Neural cell (in vitro differentiated cells): Measurements from ENCODE around the gene FBP1. TPM values are rescaled to one million over a fixed set of nuclear protein-coding genes. Genes with fewer than 3 reads are reported as not detected.

Source experiments
- H2AFZ ChIP-seq: fragments of 200-600, 300-800 bp; sonication (generic), shearing (Covaris generic); 2 replicates; pipeline ENCODE4 v1.6.0; 2014; ENCODE audit warnings: low read depth, mild to moderate bottlenecking, antibody characterized with exemption, low read length, moderate library complexity
- H3F3A ChIP-seq: fragments of 200-600 bp; shearing (Covaris generic); 2 replicates; pipeline ENCODE4 v1.6.1; 2016; ENCODE audit warnings: mild to moderate bottlenecking, moderate library complexity, mixed read lengths, antibody characterized with exemption, low read length; ENCODE audit not compliant: insufficient read depth, poor library complexity, severe bottlenecking
- H3K27ac ChIP-seq: fragments of 200-600, 300-800 bp; sonication (generic), shearing (Covaris generic); 2 replicates; pipeline ENCODE4 v1.5.1; 2014; ENCODE audit warnings: mild to moderate bottlenecking, low read length, moderate library complexity
- H3K27me3 ChIP-seq: fragments of 300-800, 200-600 bp; sonication (generic), shearing (Covaris generic); 2 replicates; pipeline ENCODE4 v1.6.0; 2014; ENCODE audit warnings: mild to moderate bottlenecking, low read depth, low read length, moderate library complexity; ENCODE audit not compliant: insufficient read depth
- H3K36me3 ChIP-seq: fragments of 300-800, 200-600 bp; sonication (generic), shearing (Covaris generic); 2 replicates; pipeline ENCODE4 v1.5.1; 2014; ENCODE audit warnings: mild to moderate bottlenecking, antibody characterized with exemption, low read length, moderate library complexity; ENCODE audit not compliant: insufficient read depth
- H3K4me2 ChIP-seq: fragments of 300-800, 200-600 bp; sonication (generic), shearing (Covaris generic); 2 replicates; pipeline ENCODE4 v1.6.0; 2014; ENCODE audit warnings: mild to moderate bottlenecking, low read length
- H3K4me3 ChIP-seq: fragments of 300-800, 200-600 bp; sonication (generic), shearing (Covaris generic); 2 replicates; pipeline ENCODE4 v1.5.1; 2014; ENCODE audit warnings: mild to moderate bottlenecking, low read length, moderate library complexity
- H3K79me2 ChIP-seq: fragments of 200-600 bp; shearing (Covaris generic); replicated peaks from 2 replicates; pipeline ENCODE4 v1.6.0; 2014; ENCODE audit warnings: mild to moderate bottlenecking, low read length, moderate library complexity; ENCODE audit not compliant: insufficient read depth
- H3K9ac ChIP-seq: fragments of 300-800, 200-600 bp; sonication (generic), shearing (Covaris generic); 2 replicates; pipeline ENCODE4 v1.6.1; 2016; ENCODE audit warnings: mild to moderate bottlenecking, low read length, mixed read lengths
- H3K9me2 ChIP-seq: fragments of 200-600 bp; shearing (Covaris generic); 2 replicates; pipeline ENCODE4 v1.6.1; 2016; ENCODE audit warnings: mild to moderate bottlenecking, low read length, mixed read lengths; ENCODE audit not compliant: insufficient read depth
- H3K9me3 ChIP-seq: fragments of 200-600, 300-800 bp; sonication (generic), shearing (Covaris generic); 2 replicates; pipeline ENCODE4 v1.6.1; 2016; ENCODE audit warnings: mild to moderate bottlenecking, mixed run types, low read length, moderate library complexity, mixed read lengths
- H4K20me1 ChIP-seq: fragments of 200-600 bp; shearing (Covaris generic); 2 replicates; pipeline ENCODE4 v1.6.1; 2016; ENCODE audit warnings: mild to moderate bottlenecking, mixed run types; ENCODE audit not compliant: insufficient read depth
- EP300 ChIP-seq: fragments of 450-650 bp; conservative IDR thresholded peaks from 2 replicates; pipeline ENCODE4 v1.6.1; 2014; ENCODE audit warnings: antibody characterized with exemption, mild to moderate bottlenecking, moderate library complexity; ENCODE audit not compliant: poor library complexity, severe bottlenecking
- EZH2 ChIP-seq: fragments of 200-600, 300-800 bp; shearing (Covaris generic), sonication (generic); IDR thresholded peaks from 2 replicates; pipeline ENCODE4 v1.6.1; 2014; ENCODE audit warnings: antibody characterized with exemption, low read length, borderline replicate concordance, mild to moderate bottlenecking; ENCODE audit not compliant: insufficient read depth, poor library complexity, severe bottlenecking
- MXI1 ChIP-seq: fragments of 450-650 bp; conservative IDR thresholded peaks from 2 replicates; pipeline ENCODE4 v1.6.1; 2014; ENCODE audit warnings: antibody characterized with exemption, mild to moderate bottlenecking; ENCODE audit not compliant: poor library complexity, severe bottlenecking
- POLR2AphosphoS5 ChIP-seq: IDR thresholded peaks from 2 replicates; pipeline ENCODE4 v1.6.1; 2012
- RAD21 ChIP-seq: fragments of 450-650 bp; conservative IDR thresholded peaks from 2 replicates; pipeline ENCODE4 v1.6.1; 2014; ENCODE audit warnings: antibody characterized with exemption, mild to moderate bottlenecking, moderate library complexity
- SMC3 ChIP-seq: fragments of 450-650 bp; conservative IDR thresholded peaks from 2 replicates; pipeline ENCODE4 v1.6.1; 2014; ENCODE audit warnings: antibody characterized with exemption, mild to moderate bottlenecking, moderate library complexity; ENCODE audit not compliant: poor library complexity
- TAF1 ChIP-seq: IDR thresholded peaks from 2 replicates; pipeline ENCODE4 v1.6.1; 2012; ENCODE audit warnings: low read depth
- polyA plus RNA-seq: library from polyadenylated mRNA; depleted of rRNA; stranded (reverse); fragments of >200 nt; gene quantifications from 2 replicates; pipeline ENCODE4 v1.2.3, GENCODE V29; 2014
- TF ChIP-seq, protein P1 (sequence below): fragments of 450-650 bp; IDR thresholded peaks from 2 replicates; pipeline ENCODE4 v1.5.1; 2014; ENCODE audit warnings: antibody characterized with exemption, mild to moderate bottlenecking, moderate library complexity; ENCODE audit not compliant: poor library complexity, severe bottlenecking
- TF ChIP-seq, protein P2 (sequence below): IDR thresholded peaks from 2 replicates; pipeline ENCODE4 v1.6.1; 2012; ENCODE audit warnings: borderline replicate concordance

The FBP1 gene
- polyA plus RNA-seq, 1 donor from 2014 or later, result not detected

DNA sequence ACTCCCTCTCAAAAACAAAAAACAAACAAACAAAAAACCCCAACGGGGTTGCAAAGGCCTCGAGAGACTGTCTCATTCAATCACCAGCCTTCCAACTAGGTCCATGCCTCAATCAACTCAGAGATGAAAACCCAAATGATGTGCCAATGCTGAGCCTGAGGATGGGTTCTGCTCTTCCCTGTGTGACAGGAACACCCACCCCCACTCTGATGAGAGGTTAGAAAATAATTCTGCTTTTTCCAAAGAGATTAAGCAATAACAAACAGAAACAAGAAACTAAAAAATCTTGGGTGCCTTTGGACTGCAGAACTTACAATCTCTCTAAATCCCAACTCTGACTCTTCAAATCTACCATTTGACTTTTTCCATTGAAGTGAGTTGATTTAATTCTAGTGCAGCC lies 25.5 kb upstream of the FBP1 start:
- H3K27me3 ChIP-seq, result peaks cover 5% of the 10 kb centered on the region

DNA sequence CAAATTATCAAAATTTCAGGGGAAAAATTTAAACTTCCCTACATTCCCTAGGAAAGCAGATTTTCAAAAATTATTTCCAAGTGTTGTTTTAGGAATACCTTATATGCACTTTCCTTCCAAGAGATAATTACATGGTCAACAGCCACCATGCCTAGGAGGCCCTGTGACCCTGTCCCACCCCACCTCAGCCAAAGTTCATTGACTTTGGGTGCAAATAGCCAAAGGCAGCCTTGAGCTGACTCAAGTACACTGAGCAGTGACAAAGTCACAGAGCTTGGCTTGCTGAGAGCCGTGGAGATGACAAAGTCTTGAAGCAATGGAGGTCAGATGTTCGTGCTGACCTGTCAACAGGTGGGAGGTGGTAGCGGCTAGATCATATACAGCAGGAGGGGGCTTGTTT lies 24.3 kb upstream of the FBP1 start:
- H3K9me2 ChIP-seq, result no peaks in the 10 kb centered on the region
- no peak overlapping the region for H3K9ac ChIP-seq
- no peaks in the 10 kb centered on the region for H3F3A ChIP-seq
- TF ChIP-seq MXI1 (no peak), TAF1 (no peak), EP300 (no peak), POLR2AphosphoS5 (no peak), SMC3 (no peak), EZH2 (no peak), RAD21 (no peak)
- TF ChIP-seq, protein P1, sequence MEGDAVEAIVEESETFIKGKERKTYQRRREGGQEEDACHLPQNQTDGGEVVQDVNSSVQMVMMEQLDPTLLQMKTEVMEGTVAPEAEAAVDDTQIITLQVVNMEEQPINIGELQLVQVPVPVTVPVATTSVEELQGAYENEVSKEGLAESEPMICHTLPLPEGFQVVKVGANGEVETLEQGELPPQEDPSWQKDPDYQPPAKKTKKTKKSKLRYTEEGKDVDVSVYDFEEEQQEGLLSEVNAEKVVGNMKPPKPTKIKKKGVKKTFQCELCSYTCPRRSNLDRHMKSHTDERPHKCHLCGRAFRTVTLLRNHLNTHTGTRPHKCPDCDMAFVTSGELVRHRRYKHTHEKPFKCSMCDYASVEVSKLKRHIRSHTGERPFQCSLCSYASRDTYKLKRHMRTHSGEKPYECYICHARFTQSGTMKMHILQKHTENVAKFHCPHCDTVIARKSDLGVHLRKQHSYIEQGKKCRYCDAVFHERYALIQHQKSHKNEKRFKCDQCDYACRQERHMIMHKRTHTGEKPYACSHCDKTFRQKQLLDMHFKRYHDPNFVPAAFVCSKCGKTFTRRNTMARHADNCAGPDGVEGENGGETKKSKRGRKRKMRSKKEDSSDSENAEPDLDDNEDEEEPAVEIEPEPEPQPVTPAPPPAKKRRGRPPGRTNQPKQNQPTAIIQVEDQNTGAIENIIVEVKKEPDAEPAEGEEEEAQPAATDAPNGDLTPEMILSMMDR, result no peak
- TF ChIP-seq, protein P2, sequence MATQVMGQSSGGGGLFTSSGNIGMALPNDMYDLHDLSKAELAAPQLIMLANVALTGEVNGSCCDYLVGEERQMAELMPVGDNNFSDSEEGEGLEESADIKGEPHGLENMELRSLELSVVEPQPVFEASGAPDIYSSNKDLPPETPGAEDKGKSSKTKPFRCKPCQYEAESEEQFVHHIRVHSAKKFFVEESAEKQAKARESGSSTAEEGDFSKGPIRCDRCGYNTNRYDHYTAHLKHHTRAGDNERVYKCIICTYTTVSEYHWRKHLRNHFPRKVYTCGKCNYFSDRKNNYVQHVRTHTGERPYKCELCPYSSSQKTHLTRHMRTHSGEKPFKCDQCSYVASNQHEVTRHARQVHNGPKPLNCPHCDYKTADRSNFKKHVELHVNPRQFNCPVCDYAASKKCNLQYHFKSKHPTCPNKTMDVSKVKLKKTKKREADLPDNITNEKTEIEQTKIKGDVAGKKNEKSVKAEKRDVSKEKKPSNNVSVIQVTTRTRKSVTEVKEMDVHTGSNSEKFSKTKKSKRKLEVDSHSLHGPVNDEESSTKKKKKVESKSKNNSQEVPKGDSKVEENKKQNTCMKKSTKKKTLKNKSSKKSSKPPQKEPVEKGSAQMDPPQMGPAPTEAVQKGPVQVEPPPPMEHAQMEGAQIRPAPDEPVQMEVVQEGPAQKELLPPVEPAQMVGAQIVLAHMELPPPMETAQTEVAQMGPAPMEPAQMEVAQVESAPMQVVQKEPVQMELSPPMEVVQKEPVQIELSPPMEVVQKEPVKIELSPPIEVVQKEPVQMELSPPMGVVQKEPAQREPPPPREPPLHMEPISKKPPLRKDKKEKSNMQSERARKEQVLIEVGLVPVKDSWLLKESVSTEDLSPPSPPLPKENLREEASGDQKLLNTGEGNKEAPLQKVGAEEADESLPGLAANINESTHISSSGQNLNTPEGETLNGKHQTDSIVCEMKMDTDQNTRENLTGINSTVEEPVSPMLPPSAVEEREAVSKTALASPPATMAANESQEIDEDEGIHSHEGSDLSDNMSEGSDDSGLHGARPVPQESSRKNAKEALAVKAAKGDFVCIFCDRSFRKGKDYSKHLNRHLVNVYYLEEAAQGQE, result no peak
- H3K4me2 ChIP-seq, result no peak overlapping the region
- peaks cover 10% of the 10 kb centered on the region for H3K27me3 ChIP-seq
- no peaks in the 10 kb centered on the region for H3K36me3 ChIP-seq
- H3K27ac ChIP-seq, result no peak overlapping the region
- no peaks in the 10 kb centered on the region for H4K20me1 ChIP-seq
- H3K79me2 ChIP-seq, result no peaks in the 10 kb centered on the region
- no peak overlapping the region for H2AFZ ChIP-seq
- no peaks in the 10 kb centered on the region for H3K9me3 ChIP-seq
- no peak overlapping the region for H3K4me3 ChIP-seq

More for the DNA sequence above, 25.5 kb upstream of the FBP1 start:
- H3K27ac ChIP-seq, result no peak overlapping the region
- H3K9ac ChIP-seq, result no peak overlapping the region
- H4K20me1 ChIP-seq, result no peaks in the 10 kb centered on the region
- no peaks in the 10 kb centered on the region for H3K9me2 ChIP-seq
- H3F3A ChIP-seq, result no peaks in the 10 kb centered on the region
- TF ChIP-seq POLR2AphosphoS5, result no peak
- no peak for TF ChIP-seq MXI1
- no peak for TF ChIP-seq EZH2
- no peak for TF ChIP-seq SMC3
- TF ChIP-seq, protein P2, result no peak
- no peak for TF ChIP-seq TAF1
- TF ChIP-seq, protein P1, result no peak
- TF ChIP-seq EP300, result no peak
- no peak for TF ChIP-seq RAD21
- H3K79me2 ChIP-seq, result no peaks in the 10 kb centered on the region
- no peaks in the 10 kb centered on the region for H3K9me3 ChIP-seq
- no peak overlapping the region for H3K4me2 ChIP-seq
- H3K4me3 ChIP-seq, result no peak overlapping the region
- no peaks in the 10 kb centered on the region for H3K36me3 ChIP-seq
- no peak overlapping the region for H2AFZ ChIP-seq
